Measurements from ENCODE around the gene PPFIA1. TPM values are rescaled to one million over a fixed set of nuclear protein-coding genes. Genes with fewer than 3 reads are reported as not detected.

The PPFIA1 gene
- total and polyA plus RNA-seq, 2 of the 13 experiments (the other 11 are each of a cell fraction or from before 2014, with no cell fraction given), result 29.9 to 45.2 TPM

- TF ChIP-seq TCF12 (IDR thresholded peaks at IDR 0.05), result no peak
- TF ChIP-seq TCF12 (CRISPR knock-in tag; IDR thresholded peaks at IDR 0.05), result no peak
- no peak for TF ChIP-seq IKZF4 (CRISPR knock-in tag; IDR thresholded peaks at IDR 0.05; ENCODE audit: borderline replicate concordance, low read depth, not compliant biosample characterization)
- no peak for TF ChIP-seq ZNF761 (CRISPR knock-in tag; conservative IDR thresholded peaks at IDR 0.05)
- peak; percentile 93 for TF ChIP-seq ZBTB33 (CRISPR knock-in tag; IDR thresholded peaks at IDR 0.05)
Observed at GRCh38 chr11:70423523-70424505, 153.3 kb downstream of the PPFIA1 start (continued).

GRCh38 chr11:70424765-70425344, 154.4 kb downstream of the PPFIA1 start:
- Histone ChIP-seq H4K20me1 (ENCODE audit: insufficient read depth, low read length) (no peaks in the 10 kb centered on the region), H3K27ac (ENCODE audit: extremely low read length, insufficient read depth, low read length) (no peak overlapping the region), H3K27me3 (ENCODE audit: control insufficient read depth in 1 of 2, insufficient read depth in 2 of 2, low read length in 2 of 2) (no peaks in the 10 kb centered on the region), H3K4me2 (ENCODE audit: low read depth, low read length) (no peak overlapping the region), H3K9me3 (ENCODE audit: low read length) (no peaks in the 10 kb centered on the region), H3K4me3 (replicated peaks in 1 of 3; ENCODE audit: insufficient read depth in 1 of 3, low read depth in 2 of 3, low read length in 3 of 3) (no peak overlapping the region), H2AFZ (ENCODE audit: low read length) (no peak overlapping the region), H3K9ac (ENCODE audit: insufficient read depth, low read depth, low read length) (no peak overlapping the region), H3K36me3 (replicated peaks in 1 of 2; ENCODE audit: control insufficient read depth in 1 of 2, insufficient read depth in 2 of 2, low read length in 2 of 2) (peaks cover 46 to 82% of the 10 kb centered on the region in 2 experiments; a peak in 4 of 5 replicates), H3K4me1 (ENCODE audit: insufficient read depth, low read length) (no peaks in the 10 kb centered on the region), H3K79me2 (ENCODE audit: insufficient read depth, low read length) (no peaks in the 10 kb centered on the region)
- ChIA-PET POLR2A (no interaction called here), CTCF (ENCODE audit: low intra/inter-chr PET ratio, low total read pairs) (no interaction called here)
- FAIRE-seq (no peak), ATAC-seq (peak; percentile 11; the same call in 2 of the 3 replicates), DNase-seq (ENCODE audit: low spot score) (no peak)
- over 99% methylated on average over 14 of the region's 14 CpGs for WGBS (ENCODE audit: low lambda C conversion rate)
- intact Hi-C loops (cut with micrococcal nuclease; ENCODE audit: unreplicated experiment), result no loop called here
- in situ Hi-C loops (cut with HindIII; ENCODE audit: extremely low pct_ligation_motif_present, low pct_unique_long_range_greater_than_20kb), result no loop called here
- BruUV-seq (replicated peaks), result no TSS peak
- no peak for TF ChIP-seq KLF16 (CRISPR knock-in tag; IDR thresholded peaks at IDR 0.05)
- TF ChIP-seq TCF12 (IDR thresholded peaks at IDR 0.05), result no peak
- TF ChIP-seq TCF12 (CRISPR knock-in tag; IDR thresholded peaks at IDR 0.05), result no peak
- TF ChIP-seq CTCF (CRISPR knock-in tag; IDR thresholded peaks at IDR 0.05), result no peak
- no peak for TF ChIP-seq SRSF1 (optimal IDR thresholded peaks at IDR 0.05; ENCODE audit: low read depth, low read length)
- no peak for TF ChIP-seq U2AF2 (IDR thresholded peaks at IDR 0.05; ENCODE audit: low read depth, low read length)
- TF ChIP-seq TGIF2 (CRISPR knock-in tag; IDR thresholded peaks at IDR 0.05), result no peak
- TF ChIP-seq ZNF263 (CRISPR knock-in tag; IDR thresholded peaks at IDR 0.05), result no peak
- no peak for TF ChIP-seq HDAC6 (IDR thresholded peaks at IDR 0.05; ENCODE audit: low read depth, low read length)
- no peak for TF ChIP-seq CENPBD1 (CRISPR knock-in tag; IDR thresholded peaks at IDR 0.05; ENCODE audit: borderline replicate concordance, low read depth)
- no peak for TF ChIP-seq PRPF4 (IDR thresholded peaks at IDR 0.05; ENCODE audit: low read depth, low read length, poor library complexity, severe bottlenecking)
- no peak for TF ChIP-seq ZNF781 (CRISPR knock-in tag; IDR thresholded peaks at IDR 0.05; ENCODE audit: borderline replicate concordance, not compliant biosample characterization)
- TF ChIP-seq KAT2B (IDR thresholded peaks at IDR 0.05; ENCODE audit: borderline replicate concordance, low read depth, low read length), result no peak
- TF ChIP-seq ZFP82 (CRISPR knock-in tag; IDR thresholded peaks at IDR 0.05; ENCODE audit: borderline replicate concordance), result no peak

All from HepG2 (cell line).